Right renal pelvis (tissue), 4 donors: ENCODE measurements around the gene M1AP. TPM values are rescaled to one million over a fixed set of nuclear protein-coding genes. Genes with fewer than 3 reads are reported as not detected.
"Not testable (repeated sequence)": the region's sequence is repeated elsewhere in the genome, so short reads cannot be mapped to it uniquely, and the experiment has no call there.

ENCODE experiments used
- DNase-seq, 4 donors: peaks; one replicate each; pipeline ENCODE4 v3.0.0-alpha.2; 2013; ENCODE audit warnings: low read depth in 4 of 4, low spot score in 3 of 4, missing footprints in 1 of 4
- polyA plus RNA-seq, 4 donors: library from polyadenylated mRNA; unstranded; fragments of 120-200 nt; gene quantifications; one replicate each; pipeline ENCODE4 v1.2.1, GENCODE V29; 2013; ENCODE audit not compliant: insufficient read length in 4 of 4

Gene M1AP
- polyA plus RNA-seq, 4 donors, result 0.40 to 1.5 (median 1.0) TPM

DNA sequence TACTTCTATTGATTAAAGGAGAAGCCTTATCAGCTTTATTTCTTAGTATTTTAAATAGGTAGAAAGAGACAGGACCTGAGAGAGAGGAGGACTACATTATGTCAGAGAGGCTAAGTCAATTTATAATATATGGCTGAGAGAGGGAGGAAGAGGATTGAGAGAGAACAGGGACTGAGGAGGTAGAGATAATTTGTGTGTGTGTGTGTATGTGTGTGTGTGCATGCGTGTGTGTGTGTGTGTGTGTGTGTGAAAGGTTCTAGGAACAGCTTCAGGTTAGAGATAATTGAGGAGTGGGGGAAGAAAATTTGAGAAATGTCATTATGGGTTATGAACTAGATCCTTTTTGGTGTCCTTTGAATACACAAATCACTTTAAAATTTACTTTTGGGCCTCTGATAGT lies 78.4 kb downstream of the M1AP start:
- DNase-seq, result no peak

DNA sequence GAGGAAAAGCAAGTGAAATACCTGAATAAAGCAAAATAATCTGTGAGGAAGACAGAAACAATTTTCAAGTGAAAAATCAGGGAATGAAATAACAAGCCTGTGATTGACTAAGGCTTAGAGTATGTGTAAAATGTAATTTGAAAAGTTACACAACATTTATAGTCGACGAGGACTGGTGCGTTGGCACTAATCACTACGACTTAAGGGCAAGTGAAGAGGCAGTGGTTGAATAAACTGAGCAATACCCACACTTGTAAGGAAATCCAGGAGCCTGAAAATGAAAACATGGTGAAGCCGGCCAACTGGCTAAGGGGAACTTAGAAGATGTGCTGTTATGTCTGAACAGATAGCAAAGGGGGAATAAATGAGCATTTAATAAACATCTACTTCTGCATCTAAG lies 80.2 kb downstream of the M1AP start:
- no peak for DNase-seq

DNA sequence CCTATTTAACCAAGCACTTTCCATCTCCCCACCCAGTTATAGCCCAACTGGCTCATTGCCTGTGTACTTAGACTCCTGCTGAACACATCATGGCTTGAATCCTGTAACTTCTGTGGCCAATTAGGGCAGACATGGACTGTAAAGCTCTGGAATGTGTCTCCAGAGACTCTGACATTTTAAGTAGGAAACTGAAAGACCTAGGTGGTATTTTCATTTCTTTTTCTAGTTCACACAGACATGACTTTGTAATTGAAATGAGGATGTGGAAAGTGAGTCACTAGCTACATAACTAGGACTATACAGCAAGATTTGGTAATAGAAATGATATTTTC lies 81.4 kb downstream of the M1AP start:
- no peak for DNase-seq

DNA sequence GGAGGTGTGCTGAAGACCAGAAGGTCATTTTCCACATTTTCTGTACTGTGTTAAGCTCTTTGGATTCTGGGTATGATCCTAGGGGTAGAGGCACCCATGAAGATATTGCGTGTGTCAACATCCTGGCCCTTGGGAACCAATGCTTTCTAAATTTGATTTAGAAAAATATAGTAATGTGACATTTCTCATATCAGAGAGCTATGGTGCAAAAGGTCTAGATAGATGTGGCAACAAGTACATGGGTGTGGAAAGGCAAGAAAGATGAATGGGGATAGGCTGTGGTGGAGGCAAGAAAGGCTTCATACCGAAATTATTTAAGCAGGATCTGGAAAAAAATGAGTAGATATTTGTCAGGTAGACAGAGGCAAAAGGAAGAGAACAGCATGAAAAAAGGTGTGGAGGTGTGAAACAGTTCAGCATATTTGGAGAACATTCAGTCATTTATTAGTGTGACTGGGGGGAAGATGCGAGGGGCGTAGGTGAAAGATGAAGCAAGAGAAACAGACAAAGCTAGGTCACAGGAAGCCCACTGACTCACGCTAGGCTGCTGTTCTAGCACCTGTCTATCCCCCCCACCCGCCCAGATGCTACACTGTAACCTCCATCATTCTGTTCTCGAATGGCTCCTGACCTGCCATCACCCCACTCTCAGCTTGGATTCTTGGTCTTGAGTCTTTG lies 81.9 kb downstream of the M1AP start:
- DNase-seq, result no peak

DNA sequence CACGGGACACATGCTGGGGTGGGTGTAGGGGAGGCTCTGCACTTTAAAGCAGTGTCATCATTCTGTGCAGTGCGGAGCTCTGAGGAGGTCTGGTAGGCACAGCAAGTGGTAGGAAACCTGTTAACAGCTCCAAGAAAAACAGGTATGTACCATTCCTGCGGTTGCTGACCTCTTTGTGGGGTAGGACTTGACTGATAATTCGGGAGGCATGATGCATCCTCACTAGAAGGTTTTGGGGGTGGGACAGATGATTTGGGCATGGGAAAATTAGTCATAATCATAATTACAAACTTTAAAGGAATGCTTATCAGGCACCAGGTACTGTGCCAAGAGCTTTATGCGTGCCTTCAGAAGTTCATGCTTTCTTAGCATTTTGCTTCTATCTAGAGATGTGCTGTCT lies 83.9 kb downstream of the M1AP start:
- no peak for DNase-seq

DNA sequence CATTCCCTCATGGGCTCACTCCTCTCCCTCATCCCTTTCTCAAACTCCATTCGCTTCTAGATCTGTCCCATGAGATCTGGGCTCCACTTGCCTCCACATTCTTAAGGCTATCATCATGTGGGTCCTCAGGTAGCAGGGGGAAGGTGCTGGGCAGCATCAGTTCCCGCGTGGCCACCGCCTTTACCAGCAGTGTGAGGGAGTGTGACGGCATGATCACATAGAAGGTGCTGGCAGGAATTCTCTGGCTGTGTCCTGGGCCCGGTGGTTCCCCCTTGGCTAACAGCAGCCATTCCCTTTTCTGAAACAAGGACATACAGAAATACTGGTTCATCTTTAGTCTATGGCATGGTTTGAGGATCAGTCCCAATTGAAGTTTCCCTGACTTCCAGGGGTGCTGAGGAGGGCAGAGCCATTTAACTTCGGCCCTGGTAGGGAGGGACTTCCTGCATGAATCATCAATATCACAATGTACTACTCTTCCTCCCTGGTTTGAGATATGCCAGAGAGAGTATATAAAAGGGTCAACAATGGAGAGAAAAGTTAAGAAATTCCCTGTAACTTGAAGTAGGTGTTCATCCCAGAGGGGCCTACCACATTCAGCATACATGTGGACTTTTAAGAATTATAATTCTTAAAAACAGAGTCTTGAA lies 85.9 kb downstream of the M1AP start:
- no peak for DNase-seq

DNA sequence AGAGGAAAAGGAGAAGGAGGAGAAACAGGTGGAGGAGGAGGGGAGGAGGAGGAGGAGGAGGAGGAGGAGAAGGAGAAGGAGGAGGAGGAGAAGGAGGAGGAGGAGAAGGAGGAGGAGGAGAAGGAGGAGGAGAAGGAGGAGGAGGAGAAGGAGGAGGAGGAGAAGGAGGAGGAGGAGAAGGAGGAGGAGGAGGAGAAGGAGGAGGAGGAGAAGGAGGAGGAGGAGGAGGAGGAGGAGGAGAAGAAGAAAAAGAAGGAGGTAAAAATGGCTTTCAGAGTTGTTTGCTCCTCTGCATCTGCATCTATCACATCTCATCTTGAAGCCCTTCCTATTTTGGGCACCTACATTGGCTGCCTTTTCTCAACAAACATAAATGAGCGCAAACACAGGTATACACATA lies 87.1 kb downstream of the M1AP start:
- not testable (repeated sequence) for DNase-seq

DNA sequence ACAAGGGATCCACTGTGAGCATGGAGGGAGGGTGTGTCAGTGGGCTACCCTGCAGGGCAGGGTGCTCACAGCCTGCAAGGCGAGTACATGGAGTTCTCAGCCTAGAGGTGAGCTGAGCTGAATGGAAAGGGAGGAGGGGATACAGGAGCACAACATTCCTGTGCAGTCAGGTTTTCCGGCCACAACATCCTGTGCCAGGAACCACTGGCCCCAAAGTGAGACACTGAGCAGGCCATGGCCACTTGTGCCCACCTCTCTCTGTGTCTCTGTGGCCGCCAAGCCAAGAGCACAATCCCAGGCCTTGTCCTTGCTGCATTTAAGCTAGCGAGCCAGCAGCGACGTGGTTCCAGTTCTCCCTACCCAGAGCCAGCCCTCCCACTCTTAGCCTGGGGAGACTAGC lies 87.5 kb downstream of the M1AP start:
- no peak for DNase-seq

DNA sequence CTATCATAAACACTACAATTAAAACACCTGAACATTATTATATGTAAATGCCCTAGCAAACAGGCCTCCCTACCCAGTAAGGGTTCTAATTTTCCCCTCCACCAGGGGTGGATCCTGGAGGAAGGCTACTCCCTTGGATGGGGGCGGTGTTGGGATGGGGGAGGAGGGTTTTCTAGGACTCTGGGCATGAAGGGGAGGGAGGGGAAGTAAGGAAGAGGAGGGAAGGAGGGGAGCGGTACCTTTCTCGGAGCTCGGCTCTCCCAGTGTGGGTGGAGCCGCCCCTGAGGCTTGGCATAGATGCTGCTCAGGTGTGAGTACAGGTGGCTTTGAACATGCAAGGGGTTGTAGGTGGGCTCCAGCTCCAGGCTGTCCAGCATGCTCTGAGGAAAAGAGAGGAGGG lies 88.2 kb downstream of the M1AP start:
- DNase-seq, result no peak

DNA sequence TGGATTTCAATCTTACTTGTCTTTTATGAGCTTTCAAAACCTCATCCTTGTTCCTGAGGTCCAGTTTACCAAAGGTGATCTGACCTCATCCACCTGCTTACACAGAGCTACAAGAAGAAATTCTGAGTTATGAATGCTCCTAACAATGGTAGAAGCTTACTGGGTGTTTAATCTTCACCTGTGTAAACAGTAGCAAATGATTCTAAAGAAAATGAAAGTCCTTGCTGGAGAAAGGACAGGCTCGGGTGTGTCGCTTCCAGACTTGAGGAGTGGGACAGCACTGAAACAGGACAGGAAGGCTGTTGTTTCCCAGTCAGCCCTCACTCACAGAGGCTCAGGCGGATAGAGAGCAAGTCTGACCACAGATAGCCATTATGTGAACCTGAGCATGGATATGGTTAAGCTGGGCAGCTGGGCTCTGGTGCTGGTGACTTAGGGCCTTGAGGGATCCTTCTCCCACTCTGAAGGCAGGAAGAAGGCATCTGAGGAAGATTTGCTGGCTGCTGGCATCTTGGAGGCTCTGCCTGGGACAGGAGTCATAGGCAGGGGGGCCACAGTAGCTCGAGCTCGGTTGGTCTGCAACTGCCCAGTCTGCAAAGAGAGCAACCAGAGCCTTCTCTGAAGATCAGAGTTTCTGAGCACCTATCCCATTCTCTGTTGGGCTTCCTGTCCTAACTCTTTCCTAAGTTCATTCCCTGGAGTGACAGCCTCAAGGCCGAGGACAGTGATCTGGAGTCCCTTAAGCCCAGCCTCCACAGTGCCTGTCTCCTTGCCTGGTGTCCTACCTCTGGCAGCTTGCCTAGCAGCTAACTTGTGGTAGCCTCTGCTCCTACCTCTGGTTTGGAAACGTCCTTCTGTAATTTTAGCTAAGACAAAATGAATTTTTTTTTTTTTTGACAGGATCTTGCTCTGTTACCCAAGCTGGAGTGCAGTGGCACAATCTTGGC lies 89.6 kb downstream of the M1AP start:
- no peak for DNase-seq

DNA sequence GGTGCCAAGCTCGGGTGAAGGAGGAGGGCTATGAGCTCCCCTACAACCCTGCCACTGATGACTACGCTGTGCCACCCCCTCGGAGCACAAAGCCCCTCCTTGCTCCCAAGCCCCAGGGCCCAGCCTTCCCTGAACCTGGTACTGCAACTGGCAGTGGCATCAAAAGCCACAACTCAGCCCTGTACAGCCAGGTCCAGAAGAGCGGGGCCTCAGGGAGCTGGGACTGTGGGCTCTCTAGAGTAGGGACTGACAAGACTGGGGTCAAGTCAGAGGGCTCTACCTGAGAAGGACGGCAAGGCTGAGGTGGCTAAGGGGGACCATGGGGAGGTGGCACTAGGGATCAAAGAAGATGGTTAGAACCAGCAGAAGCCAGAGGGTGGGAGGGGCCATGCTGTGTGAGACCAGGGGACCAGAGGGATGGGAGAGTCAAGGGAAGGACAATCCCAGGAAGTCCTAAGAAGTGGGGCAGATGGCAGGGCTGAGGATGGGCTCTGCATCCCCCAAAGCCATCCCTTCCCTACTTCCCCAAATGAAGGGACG lies 91.2 kb downstream of the M1AP start:
- DNase-seq, result no peak

DNA sequence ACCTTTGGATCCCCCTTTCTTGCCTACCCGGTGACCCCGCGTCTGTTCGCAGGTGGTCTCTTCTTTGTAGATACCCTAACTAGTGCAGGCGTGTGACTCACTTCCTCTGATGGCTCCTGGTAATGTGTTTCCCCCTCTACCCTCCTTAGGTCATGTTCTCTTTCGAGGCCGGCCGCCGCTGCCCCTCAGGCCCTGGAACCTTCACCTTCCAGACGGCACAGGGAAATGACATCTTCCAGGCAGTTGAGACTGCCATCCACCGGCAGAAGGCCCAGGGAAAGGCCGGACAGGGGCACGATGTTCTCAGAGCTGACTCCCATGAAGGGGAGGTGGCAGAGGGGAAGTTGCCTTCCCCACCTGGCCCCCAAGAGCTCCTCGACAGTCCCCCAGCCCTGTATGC lies 92.0 kb downstream of the M1AP start:
- DNase-seq, result no peak

DNA sequence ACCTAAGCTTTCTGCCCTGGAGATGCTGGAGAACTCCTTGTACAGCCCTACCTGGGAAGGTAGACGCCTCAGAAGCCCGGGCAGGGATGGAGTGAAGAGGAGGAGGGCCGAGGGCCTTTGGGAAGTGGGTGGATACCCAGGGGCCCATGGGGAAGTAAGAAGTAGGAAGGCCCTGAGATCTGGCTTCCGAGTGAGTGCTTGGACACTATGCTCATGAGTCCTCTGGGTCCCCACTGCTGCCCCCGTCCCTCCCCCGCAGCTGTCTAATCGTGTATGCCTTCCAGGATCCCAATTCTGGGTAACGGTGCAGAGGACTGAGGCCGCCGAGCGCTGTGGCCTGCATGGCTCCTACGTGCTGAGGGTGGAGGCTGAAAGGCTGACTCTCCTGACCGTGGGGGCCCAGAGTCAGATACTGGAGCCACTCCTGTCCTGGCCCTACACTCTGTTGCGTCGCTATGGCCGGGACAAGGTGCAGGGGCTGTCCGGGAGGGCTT lies 92.5 kb downstream of the M1AP start:
- DNase-seq, result no peak

DNA sequence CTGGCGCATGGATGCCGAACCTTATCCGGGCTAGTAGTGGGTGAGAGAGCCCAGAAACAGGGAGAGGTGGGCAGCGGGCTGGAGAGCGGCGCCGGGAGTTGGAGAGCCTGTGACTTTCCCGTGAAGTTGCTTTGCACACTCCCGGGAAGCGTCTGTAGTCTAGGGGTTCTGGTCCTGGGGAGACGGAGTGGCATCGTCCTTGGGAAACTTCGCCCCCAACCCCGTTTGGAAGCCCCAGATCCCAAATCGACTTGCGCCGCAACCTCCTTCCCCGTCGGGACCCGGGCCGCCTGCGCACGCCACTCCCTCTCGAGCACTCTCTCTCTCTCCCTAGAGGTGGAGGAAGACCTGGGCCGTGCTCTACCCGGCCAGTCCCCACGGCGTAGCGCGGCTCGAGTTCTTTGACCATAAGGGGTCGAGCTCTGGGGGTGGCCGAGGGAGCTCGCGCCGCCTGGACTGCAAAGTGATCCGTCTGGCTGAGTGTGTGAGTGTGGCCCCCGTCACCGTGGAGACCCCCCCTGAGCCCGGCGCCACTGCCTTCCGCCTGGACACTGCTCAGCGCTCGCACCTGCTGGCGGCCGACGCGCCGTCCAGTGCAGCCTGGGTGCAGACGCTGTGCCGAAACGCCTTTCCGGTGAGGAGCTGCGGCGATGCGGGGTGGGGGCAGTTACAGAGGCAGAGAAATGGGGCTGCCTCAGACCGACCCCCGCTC lies 93.2 kb downstream of the M1AP start:
- peak in 1 of 4 donors; percentile 63 for DNase-seq

DNA sequence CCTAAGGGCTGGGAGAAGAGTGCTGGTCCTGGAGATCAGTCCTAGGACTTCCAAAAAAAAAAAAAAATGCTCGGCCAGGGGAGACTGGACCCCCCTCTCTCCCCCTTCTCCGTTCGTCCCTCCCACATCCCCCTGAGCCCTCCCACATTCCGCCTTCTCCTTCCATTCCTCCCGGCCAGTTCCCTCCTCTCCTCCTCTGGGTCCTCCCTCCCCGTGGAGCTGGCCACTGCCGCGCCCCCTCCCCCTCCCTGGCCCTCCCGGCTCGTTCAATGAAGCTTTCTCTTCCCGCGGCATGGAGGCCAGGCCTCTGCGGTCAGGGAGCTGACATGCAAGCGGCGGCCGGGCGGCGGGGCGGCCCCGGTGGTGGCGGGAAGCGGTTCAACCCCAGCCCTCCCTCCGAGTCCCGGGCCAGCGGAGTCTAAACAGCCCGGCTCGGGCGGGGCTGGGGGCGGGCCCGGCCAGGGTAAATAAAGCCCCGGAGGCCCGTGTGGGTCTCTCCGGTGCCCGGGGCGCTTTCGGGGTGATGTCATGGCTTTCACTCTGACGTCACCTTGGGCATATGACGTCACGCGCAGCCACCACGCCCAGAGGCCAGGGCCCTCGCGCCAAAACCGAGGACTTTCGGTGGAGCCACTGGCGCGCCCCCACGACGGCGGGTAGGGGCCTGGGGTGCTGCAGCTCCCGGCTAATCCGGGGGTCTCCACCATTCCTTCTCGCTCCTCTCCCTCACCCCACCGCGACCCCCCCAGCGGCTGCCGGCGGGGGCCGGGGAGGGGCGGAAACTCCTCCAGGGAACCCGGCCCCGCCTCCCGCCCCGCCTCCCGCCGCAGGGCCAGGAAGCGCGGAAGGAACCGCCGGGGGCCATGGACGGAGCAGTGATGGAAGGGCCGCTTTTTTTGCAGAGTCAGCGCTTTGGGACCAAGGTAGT lies 94.0 kb downstream of the M1AP start, which contains the start of the genes DOK1 and LOXL3:
Gene DOK1 (plus strand): TSS at position 829 of the 928 bp plus-strand sequence. CDS start 35 bp downstream, at position 864.
Gene LOXL3 (minus strand): TSS at position 51 of the 928 bp plus-strand sequence. CDS start 1,308 bp downstream, outside the sequence.
- peak; percentile 78 to 85 (median 81) for DNase-seq

DNA sequence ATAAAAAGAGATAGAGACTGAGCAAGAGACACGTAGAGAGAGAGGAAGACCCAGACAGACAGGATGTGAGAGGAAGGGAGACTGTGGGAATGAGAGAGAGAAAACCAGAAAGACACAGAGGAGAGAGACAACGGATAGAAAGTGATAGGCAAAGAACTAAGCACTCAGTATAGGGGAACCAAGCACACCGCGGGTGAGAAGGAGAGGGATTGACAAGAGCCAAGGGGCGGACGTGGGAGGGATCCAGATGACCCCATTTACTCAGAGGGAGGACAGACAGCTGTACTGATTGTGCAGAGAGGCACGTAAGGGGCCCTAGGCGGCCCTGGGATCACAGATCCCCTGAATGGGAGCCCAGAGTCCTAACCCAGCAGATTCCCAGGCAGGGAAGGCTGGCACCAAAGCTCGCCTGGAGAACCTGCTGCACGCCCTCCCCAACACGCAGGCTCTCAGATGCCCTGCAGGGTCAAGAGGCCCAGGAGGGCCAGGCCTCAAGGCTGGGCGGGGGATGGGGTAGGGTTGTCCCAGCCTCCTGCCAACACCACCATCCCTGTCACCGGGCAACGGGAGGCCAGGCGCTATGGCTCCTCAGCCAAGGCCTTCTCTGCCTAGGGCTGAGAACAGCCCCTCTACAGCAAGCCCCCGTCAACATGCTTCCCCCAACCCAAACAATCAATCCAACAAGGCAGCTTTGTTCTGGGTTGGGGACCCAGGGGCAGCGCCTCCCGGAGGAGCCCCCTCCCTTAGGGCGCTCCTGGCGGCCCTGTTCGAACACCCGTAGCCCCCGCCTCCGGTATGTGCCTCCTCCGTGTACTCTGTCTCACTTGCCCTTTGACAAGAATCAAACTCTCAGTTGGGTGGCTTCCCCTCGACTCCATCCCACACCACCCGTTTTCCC lies 95.0 kb downstream of the M1AP start:
- no peak for DNase-seq

DNA sequence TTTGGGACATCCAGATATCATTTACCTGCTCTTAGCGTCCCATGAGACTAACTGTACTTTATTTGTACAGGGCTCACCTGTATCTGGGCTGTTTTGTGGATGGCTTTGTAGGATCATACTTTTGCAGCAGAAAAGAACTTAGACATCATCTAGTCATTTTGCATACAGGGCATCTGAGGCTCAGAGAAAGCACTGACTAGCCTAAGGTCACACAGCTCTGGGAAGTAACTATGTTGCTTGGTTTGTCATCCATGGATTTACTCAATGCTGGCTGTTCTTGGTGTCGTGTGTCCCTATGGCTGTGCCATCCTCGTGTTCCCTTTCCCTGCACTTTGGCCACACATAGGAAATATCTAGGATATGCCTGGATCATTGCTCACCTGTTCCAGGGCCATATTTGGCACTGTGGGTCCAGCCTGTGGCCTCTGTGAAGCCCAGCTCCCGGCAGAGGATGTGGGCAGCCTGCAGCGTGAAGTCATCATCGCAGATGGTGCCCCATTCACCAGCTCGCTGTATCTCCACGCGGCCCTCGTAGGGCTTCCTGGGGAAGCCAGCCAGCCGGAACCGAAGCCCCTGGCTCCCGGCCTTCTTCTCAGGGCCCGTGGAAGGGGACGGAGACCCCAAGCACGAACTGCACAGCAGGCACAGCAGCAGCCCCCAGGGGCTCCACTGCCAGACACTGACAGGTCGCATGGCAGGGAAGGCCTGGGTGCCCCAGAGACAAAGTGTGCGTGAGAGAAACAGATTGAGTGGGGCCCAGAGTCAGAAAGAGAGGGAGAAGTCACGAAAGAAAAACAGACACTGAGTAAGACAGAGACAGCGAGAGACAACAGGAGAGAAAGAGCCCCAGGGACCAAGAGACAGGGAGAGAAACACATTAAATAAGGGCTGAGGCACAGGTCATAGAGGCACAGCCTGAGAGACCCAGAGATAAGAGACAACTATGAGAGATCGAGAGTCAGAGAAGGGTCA lies 95.9 kb downstream of the M1AP start:
- no peak for DNase-seq
